OCI-LY1 (cell line): ENCODE measurements around the gene FHL1.

Source experiments
- H2AFZ ChIP-seq: fragments of 200-600 bp; sonication (generic), shearing (Covaris generic); 2 replicates; pipeline ENCODE4 v1.6.0; 2014; ENCODE audit warnings: antibody characterized with exemption, mild to moderate bottlenecking, low read length
- H3F3A ChIP-seq: fragments of 200-600 bp; sonication (generic), shearing (Covaris generic); 2 replicates; pipeline ENCODE4 v1.6.0; 2014; ENCODE audit warnings: mild to moderate bottlenecking, antibody characterized with exemption, low read length, moderate library complexity; ENCODE audit not compliant: insufficient read depth
- H3K27ac ChIP-seq: fragments of 200-600 bp; sonication (generic); 2 replicates; pipeline ENCODE4 v1.5.1; 2014; ENCODE audit warnings: low read length, mixed run types, mild to moderate bottlenecking, low read depth; ENCODE audit not compliant: poor library complexity, severe bottlenecking
- H3K27me3 ChIP-seq: fragments of 200-600 bp; sonication (generic); 2 replicates; pipeline ENCODE4 v1.6.0; 2014; ENCODE audit warnings: antibody characterized with exemption, mild to moderate bottlenecking, low read length, moderate library complexity; ENCODE audit not compliant: insufficient read depth
- H3K36me3 ChIP-seq: fragments of 200-600 bp; sonication (generic); 2 replicates; pipeline ENCODE4 v1.6.1; 2014; ENCODE audit warnings: mild to moderate bottlenecking, antibody characterized with exemption, low read length, moderate library complexity, mixed read lengths; ENCODE audit not compliant: insufficient read depth
- H3K4me1 ChIP-seq: fragments of 200-600 bp; sonication (generic); 2 replicates; pipeline ENCODE4 v1.5.1; 2014; ENCODE audit warnings: mild to moderate bottlenecking, low read length, moderate library complexity; ENCODE audit not compliant: insufficient read depth, severe bottlenecking
- H3K4me2 ChIP-seq: fragments of 200-600 bp; sonication (generic), shearing (Covaris generic); 2 replicates; pipeline ENCODE4 v1.6.1; 2014; ENCODE audit warnings: low read length
- H3K4me3 ChIP-seq: fragments of 200-600 bp; sonication (generic); 2 replicates; pipeline ENCODE4 v1.5.1; 2014; ENCODE audit warnings: low read length, low read depth, mild to moderate bottlenecking, mixed read lengths; ENCODE audit not compliant: poor library complexity, severe bottlenecking
- H3K79me2 ChIP-seq: fragments of 200-600 bp; shearing (Covaris generic); 2 replicates; pipeline ENCODE4 v1.6.1; 2016; ENCODE audit warnings: mixed run types, low read length, mixed read lengths; ENCODE audit not compliant: insufficient read depth
- H3K9ac ChIP-seq: fragments of 200-600 bp; sonication (generic), shearing (Covaris generic); 2 replicates; pipeline ENCODE4 v1.6.1; 2014; ENCODE audit warnings: mild to moderate bottlenecking, low read length, mixed read lengths
- H3K9me2 ChIP-seq: fragments of 200-600 bp; sonication (generic), shearing (Covaris generic); 2 replicates; pipeline ENCODE4 v1.6.1; 2014; ENCODE audit warnings: low read depth, mild to moderate bottlenecking, low read length, mixed read lengths
- H3K9me3 ChIP-seq: fragments of 200-600 bp; shearing (Covaris generic); 2 replicates; pipeline ENCODE4 v1.6.1; 2014; ENCODE audit warnings: low read length, mixed read lengths
- H4K20me1 ChIP-seq: fragments of 200-600 bp; sonication (generic), shearing (Covaris generic); 2 replicates; pipeline ENCODE4 v1.6.0; 2016; ENCODE audit warnings: mild to moderate bottlenecking, low read length; ENCODE audit not compliant: insufficient read depth
- CTCF ChIP-seq: fragments of 200-600 bp; sonication (generic), shearing (Covaris generic); IDR thresholded peaks from 2 replicates; pipeline ENCODE4 v1.5.1; 2017; ENCODE audit warnings: mild to moderate bottlenecking, antibody characterized with exemption, low read length, moderate library complexity, mixed read lengths
- EZH2 ChIP-seq: fragments of 200-600 bp; sonication (generic), shearing (Covaris generic); IDR thresholded peaks from 2 replicates; pipeline ENCODE4 v1.8.0; 2017; ENCODE audit warnings: borderline replicate concordance, mixed run types, mild to moderate bottlenecking, antibody characterized with exemption, low read length, moderate library complexity, mixed read lengths

FHL1 gene

GRCh38 chrX:136258951-136259350 lies 111.6 kb downstream of the FHL1 start:
- Histone ChIP-seq H3F3A (no peaks in the 10 kb centered on the region), H4K20me1 (no peaks in the 10 kb centered on the region), H3K9me3 (no peaks in the 10 kb centered on the region), H3K9me2 (no peaks in the 10 kb centered on the region), H2AFZ (no peak overlapping the region), H3K4me2 (no peak overlapping the region), H3K79me2 (no peaks in the 10 kb centered on the region), H3K4me1 (no peaks in the 10 kb centered on the region), H3K9ac (no peak overlapping the region), H3K27ac (no peak overlapping the region), H3K4me3 (no peak overlapping the region), H3K36me3 (no peaks in the 10 kb centered on the region), H3K27me3 (no peaks in the 10 kb centered on the region)
- no peak for TF ChIP-seq EZH2
- no peak for TF ChIP-seq CTCF

GRCh38 chrX:136259543-136259942 lies 112.2 kb downstream of the FHL1 start:
- no peaks in the 10 kb centered on the region for H3K79me2 ChIP-seq

GRCh38 chrX:136260776-136261175 lies 113.4 kb downstream of the FHL1 start:
- no peak overlapping the region for H3K4me3 ChIP-seq
- H3K9me3 ChIP-seq, result no peaks in the 10 kb centered on the region
- no peaks in the 10 kb centered on the region for H3K36me3 ChIP-seq
- H2AFZ ChIP-seq, result no peak overlapping the region
- no peak overlapping the region for H3K4me2 ChIP-seq
- no peak overlapping the region for H3K27ac ChIP-seq
- TF ChIP-seq EZH2, result no peak
- TF ChIP-seq CTCF, result no peak
- H3K27me3 ChIP-seq, result no peaks in the 10 kb centered on the region
- no peaks in the 10 kb centered on the region for H3K4me1 ChIP-seq
- H3K9me2 ChIP-seq, result no peaks in the 10 kb centered on the region
- H4K20me1 ChIP-seq, result no peaks in the 10 kb centered on the region
- H3K9ac ChIP-seq, result no peak overlapping the region
- H3K79me2 ChIP-seq, result no peaks in the 10 kb centered on the region
- H3F3A ChIP-seq, result no peaks in the 10 kb centered on the region

More at GRCh38 chrX:136259543-136259942, 112.2 kb downstream of the FHL1 start:
- H3K4me1 ChIP-seq, result no peaks in the 10 kb centered on the region
- no peak overlapping the region for H2AFZ ChIP-seq
- no peak overlapping the region for H3K27ac ChIP-seq
- H3K36me3 ChIP-seq, result no peaks in the 10 kb centered on the region
- H3K9me2 ChIP-seq, result no peaks in the 10 kb centered on the region
- H3K9ac ChIP-seq, result no peak overlapping the region
- no peaks in the 10 kb centered on the region for H4K20me1 ChIP-seq
- no peak overlapping the region for H3K4me2 ChIP-seq
- no peaks in the 10 kb centered on the region for H3K9me3 ChIP-seq
- H3K27me3 ChIP-seq, result no peaks in the 10 kb centered on the region
- no peaks in the 10 kb centered on the region for H3F3A ChIP-seq
- no peak overlapping the region for H3K4me3 ChIP-seq
- no peak for TF ChIP-seq CTCF
- no peak for TF ChIP-seq EZH2
